ENCODE data around the gene GIT2.

DNA sequence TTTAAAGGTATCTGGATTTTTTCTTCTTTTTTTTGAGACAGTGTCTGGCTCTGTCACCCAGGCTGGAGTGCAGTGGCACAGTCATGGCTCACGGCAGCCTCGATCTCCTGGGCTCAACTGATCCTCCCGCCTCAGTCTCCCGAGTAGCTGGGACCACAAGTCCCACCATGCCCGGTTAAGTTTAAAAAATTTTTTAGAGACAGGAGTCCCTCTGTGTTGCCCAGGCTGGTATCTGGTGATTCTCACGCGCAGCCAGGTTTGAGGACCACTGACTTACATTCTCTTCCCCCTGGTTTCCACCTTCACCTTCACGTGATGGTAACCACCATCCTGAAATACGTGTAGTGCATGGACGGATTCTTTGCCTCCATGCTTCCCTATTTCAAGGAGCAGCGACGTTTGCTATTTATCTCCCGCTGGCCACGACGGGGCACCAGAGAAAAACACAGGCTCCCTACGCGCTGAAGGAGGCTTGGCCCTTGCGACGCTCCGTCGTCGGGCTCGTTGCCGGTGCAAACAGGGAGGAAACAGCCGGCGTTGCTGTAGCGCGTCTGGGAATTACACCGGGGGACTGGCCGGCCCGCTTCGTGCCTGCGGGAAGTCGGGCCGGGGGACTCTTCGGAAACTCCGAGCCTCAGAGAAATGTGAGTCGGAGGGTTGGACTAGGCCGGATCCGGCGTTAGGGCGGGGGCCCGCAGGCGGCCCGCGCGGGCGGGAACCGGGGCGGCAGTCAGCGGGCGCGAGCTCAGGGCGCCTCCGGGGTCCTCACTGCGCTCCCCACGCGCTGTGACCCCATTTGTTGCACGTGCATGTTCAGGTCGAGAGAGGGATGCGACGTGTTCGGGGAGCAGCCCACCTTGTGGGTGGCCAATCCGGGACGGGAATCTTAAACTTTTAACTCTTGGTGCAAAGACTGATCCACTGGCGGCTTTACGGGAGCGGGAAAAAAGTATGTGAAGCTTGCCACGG is 96.1 kb downstream of the GIT2 start, which contains the start of gene TCHP:
- no peak for TF ChIP-seq EZH2 (IDR thresholded peaks at IDR 0.05; ENCODE audit: insufficient read depth, poor library complexity, severe bottlenecking)
- TF ChIP-seq EZH2phosphoT487 (IDR thresholded peaks at IDR 0.05; ENCODE audit: insufficient read depth, low read depth) = no peak
